Neural cell (in vitro differentiated cells): Measurements from ENCODE around the gene GAPDHS. TPM values are rescaled to one million over a fixed set of nuclear protein-coding genes. Genes with fewer than 3 reads are reported as not detected.

Experiments used
- H2AFZ ChIP-seq: fragments of 200-600, 300-800 bp; sonication (generic), shearing (Covaris generic); 2 replicates; pipeline ENCODE4 v1.6.0; 2014; ENCODE audit warnings: low read depth, mild to moderate bottlenecking, antibody characterized with exemption, low read length, moderate library complexity
- H3F3A ChIP-seq: fragments of 200-600 bp; shearing (Covaris generic); 2 replicates; pipeline ENCODE4 v1.6.1; 2016; ENCODE audit warnings: mild to moderate bottlenecking, moderate library complexity, mixed read lengths, antibody characterized with exemption, low read length; ENCODE audit not compliant: insufficient read depth, poor library complexity, severe bottlenecking
- H3K27ac ChIP-seq: fragments of 200-600, 300-800 bp; sonication (generic), shearing (Covaris generic); 2 replicates; pipeline ENCODE4 v1.5.1; 2014; ENCODE audit warnings: mild to moderate bottlenecking, low read length, moderate library complexity
- H3K27me3 ChIP-seq: fragments of 300-800, 200-600 bp; sonication (generic), shearing (Covaris generic); 2 replicates; pipeline ENCODE4 v1.6.0; 2014; ENCODE audit warnings: mild to moderate bottlenecking, low read depth, low read length, moderate library complexity; ENCODE audit not compliant: insufficient read depth
- H3K36me3 ChIP-seq: fragments of 300-800, 200-600 bp; sonication (generic), shearing (Covaris generic); 2 replicates; pipeline ENCODE4 v1.5.1; 2014; ENCODE audit warnings: mild to moderate bottlenecking, antibody characterized with exemption, low read length, moderate library complexity; ENCODE audit not compliant: insufficient read depth
- H3K4me2 ChIP-seq: fragments of 300-800, 200-600 bp; sonication (generic), shearing (Covaris generic); 2 replicates; pipeline ENCODE4 v1.6.0; 2014; ENCODE audit warnings: mild to moderate bottlenecking, low read length
- H3K4me3 ChIP-seq: fragments of 300-800, 200-600 bp; sonication (generic), shearing (Covaris generic); 2 replicates; pipeline ENCODE4 v1.5.1; 2014; ENCODE audit warnings: mild to moderate bottlenecking, low read length, moderate library complexity
- H3K79me2 ChIP-seq: fragments of 200-600 bp; shearing (Covaris generic); replicated peaks from 2 replicates; pipeline ENCODE4 v1.6.0; 2014; ENCODE audit warnings: mild to moderate bottlenecking, low read length, moderate library complexity; ENCODE audit not compliant: insufficient read depth
- H3K9ac ChIP-seq: fragments of 300-800, 200-600 bp; sonication (generic), shearing (Covaris generic); 2 replicates; pipeline ENCODE4 v1.6.1; 2016; ENCODE audit warnings: mild to moderate bottlenecking, low read length, mixed read lengths
- H3K9me2 ChIP-seq: fragments of 200-600 bp; shearing (Covaris generic); 2 replicates; pipeline ENCODE4 v1.6.1; 2016; ENCODE audit warnings: mild to moderate bottlenecking, low read length, mixed read lengths; ENCODE audit not compliant: insufficient read depth
- H3K9me3 ChIP-seq: fragments of 200-600, 300-800 bp; sonication (generic), shearing (Covaris generic); 2 replicates; pipeline ENCODE4 v1.6.1; 2016; ENCODE audit warnings: mild to moderate bottlenecking, mixed run types, low read length, moderate library complexity, mixed read lengths
- H4K20me1 ChIP-seq: fragments of 200-600 bp; shearing (Covaris generic); 2 replicates; pipeline ENCODE4 v1.6.1; 2016; ENCODE audit warnings: mild to moderate bottlenecking, mixed run types; ENCODE audit not compliant: insufficient read depth
- CTCF ChIP-seq: fragments of 450-650 bp; IDR thresholded peaks from 2 replicates; pipeline ENCODE4 v1.5.1; 2014; ENCODE audit warnings: antibody characterized with exemption, mild to moderate bottlenecking, moderate library complexity; ENCODE audit not compliant: poor library complexity, severe bottlenecking
- EP300 ChIP-seq: fragments of 450-650 bp; conservative IDR thresholded peaks from 2 replicates; pipeline ENCODE4 v1.6.1; 2014; ENCODE audit warnings: antibody characterized with exemption, mild to moderate bottlenecking, moderate library complexity; ENCODE audit not compliant: poor library complexity, severe bottlenecking
- EZH2 ChIP-seq: fragments of 200-600, 300-800 bp; shearing (Covaris generic), sonication (generic); IDR thresholded peaks from 2 replicates; pipeline ENCODE4 v1.6.1; 2014; ENCODE audit warnings: antibody characterized with exemption, low read length, borderline replicate concordance, mild to moderate bottlenecking; ENCODE audit not compliant: insufficient read depth, poor library complexity, severe bottlenecking
- MXI1 ChIP-seq: fragments of 450-650 bp; conservative IDR thresholded peaks from 2 replicates; pipeline ENCODE4 v1.6.1; 2014; ENCODE audit warnings: antibody characterized with exemption, mild to moderate bottlenecking; ENCODE audit not compliant: poor library complexity, severe bottlenecking
- POLR2AphosphoS5 ChIP-seq: IDR thresholded peaks from 2 replicates; pipeline ENCODE4 v1.6.1; 2012
- RAD21 ChIP-seq: fragments of 450-650 bp; conservative IDR thresholded peaks from 2 replicates; pipeline ENCODE4 v1.6.1; 2014; ENCODE audit warnings: antibody characterized with exemption, mild to moderate bottlenecking, moderate library complexity
- REST ChIP-seq: IDR thresholded peaks from 2 replicates; pipeline ENCODE4 v1.6.1; 2012; ENCODE audit warnings: borderline replicate concordance
- SMC3 ChIP-seq: fragments of 450-650 bp; conservative IDR thresholded peaks from 2 replicates; pipeline ENCODE4 v1.6.1; 2014; ENCODE audit warnings: antibody characterized with exemption, mild to moderate bottlenecking, moderate library complexity; ENCODE audit not compliant: poor library complexity
- TAF1 ChIP-seq: IDR thresholded peaks from 2 replicates; pipeline ENCODE4 v1.6.1; 2012; ENCODE audit warnings: low read depth
- polyA plus RNA-seq: library from polyadenylated mRNA; depleted of rRNA; stranded (reverse); fragments of >200 nt; gene quantifications from 2 replicates; pipeline ENCODE4 v1.2.3, GENCODE V29; 2014

Gene GAPDHS
- polyA plus RNA-seq, 1 donor from 2014 or later, result not detected

GRCh38 chr19:35549174-35549788, 16.0 kb downstream of the GAPDHS start:
- H3K4me3 ChIP-seq, result no peak overlapping the region
- H3K36me3 ChIP-seq, result no peaks in the 10 kb centered on the region
- H4K20me1 ChIP-seq, result no peaks in the 10 kb centered on the region
- TF ChIP-seq REST, result no peak
- TF ChIP-seq SMC3, result peak; percentile 73
- no peak for TF ChIP-seq EP300
- no peak for TF ChIP-seq POLR2AphosphoS5
- peak; percentile 69 for TF ChIP-seq RAD21
- no peak for TF ChIP-seq EZH2
- peak; percentile 71 for TF ChIP-seq CTCF
- TF ChIP-seq MXI1, result no peak
- TF ChIP-seq TAF1, result no peak
- peaks cover 18% of the 10 kb centered on the region for H3K79me2 ChIP-seq
- H3K27ac ChIP-seq, result no peak overlapping the region
- H2AFZ ChIP-seq, result no peak overlapping the region
- no peaks in the 10 kb centered on the region for H3K9me3 ChIP-seq
- H3K9ac ChIP-seq, result no peak overlapping the region
- no peaks in the 10 kb centered on the region for H3F3A ChIP-seq
- no peaks in the 10 kb centered on the region for H3K9me2 ChIP-seq
- no peaks in the 10 kb centered on the region for H3K27me3 ChIP-seq
- H3K4me2 ChIP-seq, result no peak overlapping the region

- Histone ChIP-seq H3K79me2 (peaks cover 12% of the 10 kb centered on the region), H3K9me3 (no peaks in the 10 kb centered on the region), H3K9ac (no peak overlapping the region), H2AFZ (no peak overlapping the region), H4K20me1 (no peaks in the 10 kb centered on the region), H3K36me3 (no peaks in the 10 kb centered on the region), H3K9me2 (no peaks in the 10 kb centered on the region), H3K27ac (no peak overlapping the region), H3F3A (no peaks in the 10 kb centered on the region), H3K27me3 (no peaks in the 10 kb centered on the region), H3K4me3 (no peak overlapping the region), H3K4me2 (no peak overlapping the region)
- TF ChIP-seq CTCF, result no peak
- no peak for TF ChIP-seq TAF1
- no peak for TF ChIP-seq REST
- no peak for TF ChIP-seq POLR2AphosphoS5
- TF ChIP-seq MXI1, result no peak
- no peak for TF ChIP-seq RAD21
- TF ChIP-seq EP300, result no peak
- TF ChIP-seq EZH2, result no peak
- TF ChIP-seq SMC3, result no peak
Observed at GRCh38 chr19:35549879-35550523, 16.7 kb downstream of the GAPDHS start.
